ENCODE data around the gene RNF144A. TPM values are rescaled to one million over a fixed set of nuclear protein-coding genes. Genes with fewer than 3 reads are reported as not detected.

Gene RNF144A
- total and polyA plus RNA-seq, 2 donors (not counting 3 experiments of a cell fraction or from before 2014, with no cell fraction given) = 9.7 to 28.8 TPM

DNA sequence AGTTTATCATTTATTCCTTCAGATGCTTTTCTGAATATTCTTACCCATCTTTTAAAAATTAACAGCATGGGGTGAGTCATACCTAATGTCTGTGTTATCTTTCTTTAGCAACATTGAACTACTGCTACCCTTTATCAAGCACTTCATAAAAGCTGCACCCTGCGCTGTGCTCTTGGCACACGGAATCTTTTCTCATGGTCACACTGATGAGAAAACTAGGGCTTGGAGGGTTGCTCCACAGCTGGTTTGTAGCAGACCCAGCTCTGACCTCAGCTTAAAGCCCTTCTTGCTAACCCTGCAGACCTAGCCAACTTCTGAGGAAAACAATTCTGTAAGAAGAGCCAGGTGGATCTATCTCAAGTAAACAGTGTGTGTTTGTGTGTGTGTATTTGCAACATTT lies 106.3 kb downstream of the RNF144A start:
- H3K36me3 ChIP-seq (ENCODE audit: control insufficient read depth in 2 of 2, extremely low read depth in 1 of 2, insufficient read depth in 2 of 2, low read length in 2 of 2) = no peaks in the 10 kb centered on the region
- H4K20me1 ChIP-seq (replicated peaks; ENCODE audit: control insufficient read depth, extremely low read depth, insufficient read depth, low read length) = no peaks in the 10 kb centered on the region
- POLR2A ChIA-PET = no interaction called here
- CTCF ChIA-PET = interaction anchor here (1.4 to 2.6 kb wide), 2 partner anchors 10 to 20 kb away, joined by 4 to 13 read pairs; no protein-coding TSS in a partner anchor
- TF ChIP-seq GATA2 (IDR thresholded peaks at IDR 0.05; ENCODE audit: insufficient read depth, insufficient read length, low read depth, low read length) (no peak), EZH2 (IDR thresholded peaks at IDR 0.05; ENCODE audit: borderline replicate concordance, low read depth, low read length, severe bottlenecking) (no peak), FOS (IDR thresholded peaks at IDR 0.05; ENCODE audit: borderline replicate concordance, insufficient read depth, low read length) (no peak), POLR2AphosphoS5 (IDR thresholded peaks at IDR 0.05; ENCODE audit: insufficient read depth, low read depth, low read length) (no peak)
- TF ChIP-seq, protein P1, sequence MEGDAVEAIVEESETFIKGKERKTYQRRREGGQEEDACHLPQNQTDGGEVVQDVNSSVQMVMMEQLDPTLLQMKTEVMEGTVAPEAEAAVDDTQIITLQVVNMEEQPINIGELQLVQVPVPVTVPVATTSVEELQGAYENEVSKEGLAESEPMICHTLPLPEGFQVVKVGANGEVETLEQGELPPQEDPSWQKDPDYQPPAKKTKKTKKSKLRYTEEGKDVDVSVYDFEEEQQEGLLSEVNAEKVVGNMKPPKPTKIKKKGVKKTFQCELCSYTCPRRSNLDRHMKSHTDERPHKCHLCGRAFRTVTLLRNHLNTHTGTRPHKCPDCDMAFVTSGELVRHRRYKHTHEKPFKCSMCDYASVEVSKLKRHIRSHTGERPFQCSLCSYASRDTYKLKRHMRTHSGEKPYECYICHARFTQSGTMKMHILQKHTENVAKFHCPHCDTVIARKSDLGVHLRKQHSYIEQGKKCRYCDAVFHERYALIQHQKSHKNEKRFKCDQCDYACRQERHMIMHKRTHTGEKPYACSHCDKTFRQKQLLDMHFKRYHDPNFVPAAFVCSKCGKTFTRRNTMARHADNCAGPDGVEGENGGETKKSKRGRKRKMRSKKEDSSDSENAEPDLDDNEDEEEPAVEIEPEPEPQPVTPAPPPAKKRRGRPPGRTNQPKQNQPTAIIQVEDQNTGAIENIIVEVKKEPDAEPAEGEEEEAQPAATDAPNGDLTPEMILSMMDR (IDR thresholded peaks at IDR 0.05; ENCODE audit: extremely low read depth in 1 of 2, insufficient read depth in 1 of 2, low read depth in 1 of 2, low read length in 2 of 2) = no peak
- TF ChIP-seq, protein P2, sequence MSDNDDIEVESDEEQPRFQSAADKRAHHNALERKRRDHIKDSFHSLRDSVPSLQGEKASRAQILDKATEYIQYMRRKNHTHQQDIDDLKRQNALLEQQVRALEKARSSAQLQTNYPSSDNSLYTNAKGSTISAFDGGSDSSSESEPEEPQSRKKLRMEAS (IDR thresholded peaks at IDR 0.05; ENCODE audit: insufficient read depth, insufficient read length) = no peak
- H3K9me3 ChIP-seq (replicated peaks; ENCODE audit: control insufficient read depth, insufficient read depth, low read length) = no peaks in the 10 kb centered on the region
- no peak overlapping the region for H2AFZ ChIP-seq (ENCODE audit: low read depth, low read length)
- H3K27ac ChIP-seq (ENCODE audit: insufficient read depth, low read depth, low read length) = no peak overlapping the region
- no peaks in the 10 kb centered on the region for H3K79me2 ChIP-seq (ENCODE audit: control insufficient read depth, insufficient read depth, low read length)
- no TSS peak for BruUV-seq (replicated peaks)
- intact Hi-C loops (cut with micrococcal nuclease) = no loop called here
- no peaks in the 10 kb centered on the region for H3K9me1 ChIP-seq (replicated peaks; ENCODE audit: control insufficient read depth, extremely low read depth, insufficient read depth, low read length)
- H3K4me2 ChIP-seq (ENCODE audit: insufficient read depth, low read length) = no peak overlapping the region
- H3K9ac ChIP-seq (replicated peaks; ENCODE audit: extremely low read depth, insufficient read depth, low read length) = no peak overlapping the region
- no peak overlapping the region for H3K4me3 ChIP-seq (replicated peaks in 1 of 3; ENCODE audit: insufficient read depth in 1 of 3, low read depth in 1 of 3, low read length in 3 of 3)
- dilution Hi-C loops (cut with MboI; ENCODE audit: extremely low pct_ligation_motif_present, low sequenced_read_pairs) = no loop called here
- no peaks in the 10 kb centered on the region for H3K27me3 ChIP-seq (ENCODE audit: control insufficient read depth in 2 of 2, insufficient read depth in 2 of 2, low read length in 2 of 2)
- DNase-seq (ENCODE audit: low read depth, low spot score) = no peak
- no peak for FAIRE-seq
- H3K4me1 ChIP-seq (ENCODE audit: control insufficient read depth, extremely low read depth, insufficient read depth, low read length) = peaks cover 9% of the 10 kb centered on the region

All from endothelial cell of umbilical vein (primary cell).